22Rv1 (cell line): ENCODE data around the gene MAP7.
"Not testable (repeated sequence)": the region's sequence is repeated elsewhere in the genome, so short reads cannot be mapped to it uniquely, and the experiment has no call there.

Experiments used
- H3K27ac ChIP-seq: fragments of 450-650 bp; 2 replicates; pipeline ENCODE4 v1.5.1; 2017
- ZFX ChIP-seq: fragments of 450-650 bp; IDR thresholded peaks from 2 replicates; pipeline ENCODE4 v1.6.1; 2017; ENCODE audit warnings: antibody characterized with exemption, borderline replicate concordance
- TF ChIP-seq, protein P1 (sequence below): fragments of 450-650 bp; IDR thresholded peaks from 2 replicates; pipeline ENCODE4 v1.5.1; 2017; ENCODE audit warnings: mild to moderate bottlenecking

Gene MAP7

DNA sequence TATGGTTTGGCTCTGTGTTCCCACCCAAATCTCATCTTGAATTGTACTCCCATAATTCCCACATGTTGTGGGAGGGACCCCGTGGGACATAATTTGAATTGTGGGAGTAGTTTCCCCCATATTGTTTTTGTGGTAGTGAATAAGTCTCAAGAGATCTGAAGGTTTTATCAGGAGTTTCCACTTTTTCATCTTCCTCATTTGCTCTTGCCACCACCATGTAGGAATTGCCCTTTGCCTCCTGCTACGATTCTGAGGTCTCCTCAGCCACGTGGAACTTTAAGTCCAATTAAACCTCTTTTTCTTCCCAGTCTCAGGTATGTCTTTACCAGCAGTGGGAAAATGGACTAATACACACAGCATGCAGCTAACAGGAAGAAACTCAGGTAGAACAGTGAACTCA is 151.8 kb downstream of the MAP7 start:
- TF ChIP-seq, protein P1, sequence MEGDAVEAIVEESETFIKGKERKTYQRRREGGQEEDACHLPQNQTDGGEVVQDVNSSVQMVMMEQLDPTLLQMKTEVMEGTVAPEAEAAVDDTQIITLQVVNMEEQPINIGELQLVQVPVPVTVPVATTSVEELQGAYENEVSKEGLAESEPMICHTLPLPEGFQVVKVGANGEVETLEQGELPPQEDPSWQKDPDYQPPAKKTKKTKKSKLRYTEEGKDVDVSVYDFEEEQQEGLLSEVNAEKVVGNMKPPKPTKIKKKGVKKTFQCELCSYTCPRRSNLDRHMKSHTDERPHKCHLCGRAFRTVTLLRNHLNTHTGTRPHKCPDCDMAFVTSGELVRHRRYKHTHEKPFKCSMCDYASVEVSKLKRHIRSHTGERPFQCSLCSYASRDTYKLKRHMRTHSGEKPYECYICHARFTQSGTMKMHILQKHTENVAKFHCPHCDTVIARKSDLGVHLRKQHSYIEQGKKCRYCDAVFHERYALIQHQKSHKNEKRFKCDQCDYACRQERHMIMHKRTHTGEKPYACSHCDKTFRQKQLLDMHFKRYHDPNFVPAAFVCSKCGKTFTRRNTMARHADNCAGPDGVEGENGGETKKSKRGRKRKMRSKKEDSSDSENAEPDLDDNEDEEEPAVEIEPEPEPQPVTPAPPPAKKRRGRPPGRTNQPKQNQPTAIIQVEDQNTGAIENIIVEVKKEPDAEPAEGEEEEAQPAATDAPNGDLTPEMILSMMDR: no peak
- no peak for TF ChIP-seq ZFX
- H3K27ac ChIP-seq: no peak overlapping the region

- TF ChIP-seq, protein P1: no peak
- no peak for TF ChIP-seq ZFX
- no peak overlapping the region for H3K27ac ChIP-seq
Measured at GRCh38 chr6:136396908-136397307, 153.3 kb downstream of the MAP7 start.

DNA sequence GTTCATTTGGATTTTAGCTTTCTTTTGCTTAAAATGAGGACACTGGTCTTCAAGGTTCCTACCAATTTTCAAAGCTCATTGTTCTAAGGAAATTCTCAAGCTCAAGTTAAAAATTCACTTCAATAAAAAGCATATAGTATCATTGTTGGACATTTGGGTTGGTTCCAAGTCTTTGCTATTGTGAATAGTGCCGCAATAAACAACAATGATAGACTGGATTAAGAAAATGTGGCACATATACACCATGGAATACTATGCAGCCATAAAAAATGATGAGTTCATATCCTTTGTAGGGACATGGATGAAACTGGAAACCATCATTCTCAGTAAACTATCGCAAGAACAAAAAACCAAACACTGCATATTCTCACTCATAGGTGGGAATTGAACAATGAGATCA is 159.3 kb downstream of the MAP7 start:
- not testable (repeated sequence) for H3K27ac ChIP-seq

DNA sequence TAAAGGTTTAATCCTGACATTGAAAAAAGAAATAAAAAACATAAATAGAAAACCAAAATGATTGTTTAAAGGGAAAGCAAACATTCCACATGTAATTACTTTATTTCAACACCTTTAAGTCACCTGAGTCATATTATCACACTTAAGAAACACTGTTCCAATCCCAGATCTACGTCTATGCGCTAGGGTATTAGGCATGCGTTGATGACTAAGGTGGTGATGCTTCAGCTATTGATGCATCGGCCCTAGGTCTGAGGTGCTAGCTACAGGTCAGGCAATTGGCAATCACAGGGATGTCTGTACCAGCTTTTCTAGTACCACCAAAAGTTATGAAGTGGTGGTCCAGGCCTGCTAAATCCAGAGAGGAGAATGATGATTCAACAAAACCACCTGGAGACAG is 162.9 kb downstream of the MAP7 start:
- TF ChIP-seq ZFX: no peak
- TF ChIP-seq, protein P1: no peak
- no peak overlapping the region for H3K27ac ChIP-seq

DNA sequence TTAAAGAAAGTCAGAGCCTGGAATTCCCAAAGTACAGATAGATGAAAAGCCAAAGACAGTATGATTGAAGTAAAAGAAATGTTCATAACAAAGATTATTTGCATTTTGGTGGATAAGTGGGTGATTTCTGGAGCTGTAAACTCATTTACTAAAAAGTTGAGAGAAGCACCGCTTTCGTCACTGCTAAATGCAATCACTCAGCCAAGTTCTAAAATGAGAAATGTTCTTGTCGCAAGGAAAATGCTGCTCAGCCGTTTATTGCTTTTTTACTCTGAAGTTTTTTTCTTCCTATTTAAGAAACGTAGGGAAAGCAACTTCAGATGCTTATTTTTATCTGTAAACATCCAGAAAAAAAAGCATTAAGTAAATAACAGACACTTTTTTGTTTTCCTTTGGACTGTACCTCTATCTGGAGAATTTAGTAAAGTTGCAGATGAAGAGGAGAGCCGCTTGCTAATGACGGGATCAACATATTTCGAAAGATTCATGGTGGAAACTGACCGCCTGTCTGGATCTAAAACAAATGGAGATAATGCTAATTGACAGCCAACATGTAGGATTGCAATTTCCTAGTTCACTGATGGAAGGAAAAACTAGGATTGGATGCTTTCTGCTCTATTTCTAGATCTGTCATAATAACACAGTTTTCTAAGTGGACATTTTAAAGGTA is 166.8 kb downstream of the MAP7 start:
- TF ChIP-seq ZFX: no peak
- TF ChIP-seq, protein P1: no peak
- H3K27ac ChIP-seq: no peak overlapping the region

GRCh38 chr6:136382676-136383252 is 167.5 kb downstream of the MAP7 start:
- no peak overlapping the region for H3K27ac ChIP-seq
- TF ChIP-seq ZFX: no peak
- TF ChIP-seq, protein P1: no peak

DNA sequence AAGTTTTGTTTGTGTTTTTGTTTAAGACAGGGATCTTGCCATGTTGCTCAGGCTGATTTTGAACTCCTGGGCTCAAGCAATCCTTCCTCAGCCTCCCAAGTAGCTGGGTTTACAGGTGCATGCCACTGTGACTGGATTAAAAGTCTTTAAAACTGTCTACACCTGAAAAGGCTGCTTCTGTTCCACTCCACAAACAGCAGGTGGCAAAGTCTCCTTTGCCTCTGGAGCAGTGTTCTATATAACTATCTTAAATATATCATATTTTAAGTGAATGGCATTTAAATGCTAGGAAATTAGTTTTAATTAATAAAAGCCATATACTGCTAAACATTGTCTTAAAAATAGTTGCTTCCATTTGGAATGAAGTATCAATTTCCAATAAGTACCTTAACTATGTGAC is 171.3 kb downstream of the MAP7 start:
- H3K27ac ChIP-seq: no peak overlapping the region
- no peak for TF ChIP-seq ZFX
- TF ChIP-seq, protein P1: peak; percentile 21; the same call in 1 of the 2 replicates

DNA sequence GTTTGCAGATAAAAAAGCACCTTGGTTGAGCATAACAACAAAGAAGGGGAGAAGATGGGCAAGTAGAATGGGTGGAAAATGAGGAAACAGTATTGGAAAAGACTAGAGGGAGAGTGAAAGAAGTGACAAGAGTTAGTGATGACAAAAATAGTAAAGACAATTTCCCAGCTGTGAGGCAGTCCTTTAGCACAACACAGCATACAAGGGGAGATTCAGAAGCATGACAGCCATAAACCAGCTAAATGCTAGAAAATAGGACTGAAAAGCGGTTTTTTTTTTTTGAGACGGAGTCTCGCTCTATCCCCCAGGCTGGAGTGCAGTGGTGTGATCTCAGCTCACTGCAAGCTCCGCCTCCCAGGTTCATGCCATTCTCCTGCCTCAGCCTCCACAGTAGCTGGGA is 174.4 kb downstream of the MAP7 start:
- not testable (repeated sequence) for H3K27ac ChIP-seq
